Measurements from ENCODE around the gene PPM1F.

PPM1F gene

GRCh38 chr22:21975273-21975672, 22.6 kb upstream of the PPM1F start:
- DNase-seq (ENCODE audit: low read depth), result no peak

- no peak for DNase-seq (ENCODE audit: low read depth)
Observed at GRCh38 chr22:21974058-21974649, 21.5 kb upstream of the PPM1F start.

- DNase-seq (ENCODE audit: low read depth), result no peak
Observed at GRCh38 chr22:21972806-21973205, 20.2 kb upstream of the PPM1F start.

GRCh38 chr22:21972293-21972779, 19.7 kb upstream of the PPM1F start:
- DNase-seq (ENCODE audit: low read depth), result no peak

GRCh38 chr22:21971858-21972275, 19.2 kb upstream of the PPM1F start:
- DNase-seq (ENCODE audit: low read depth), result no peak

- DNase-seq (ENCODE audit: low read depth), result no peak
Observed at GRCh38 chr22:21970800-21971617, 18.4 kb upstream of the PPM1F start.

- no peak for DNase-seq (ENCODE audit: low read depth)
Observed at GRCh38 chr22:21970037-21970799, 17.6 kb upstream of the PPM1F start.

- DNase-seq (ENCODE audit: low read depth), result no peak
Observed at GRCh38 chr22:21968452-21969129, 15.9 kb upstream of the PPM1F start.

GRCh38 chr22:21967693-21968271, 15.1 kb upstream of the PPM1F start:
- no peak for DNase-seq (ENCODE audit: low read depth)

GRCh38 chr22:21966643-21967516, 14.2 kb upstream of the PPM1F start:
- no peak for DNase-seq (ENCODE audit: low read depth)

- DNase-seq (ENCODE audit: low read depth), result no peak
Observed at GRCh38 chr22:21965762-21966288, 13.2 kb upstream of the PPM1F start.

- no peak for DNase-seq (ENCODE audit: low read depth)
Observed at GRCh38 chr22:21964918-21965484, 12.4 kb upstream of the PPM1F start.

GRCh38 chr22:21964234-21964633, 11.6 kb upstream of the PPM1F start:
- no peak for DNase-seq (ENCODE audit: low read depth)

GRCh38 chr22:21963790-21964211, 11.2 kb upstream of the PPM1F start:
- no peak for DNase-seq (ENCODE audit: low read depth)

GRCh38 chr22:21963286-21963685, 10.6 kb upstream of the PPM1F start:
- DNase-seq (ENCODE audit: low read depth), result no peak

- no peak for DNase-seq (ENCODE audit: low read depth)
Observed at GRCh38 chr22:21962655-21962949, 10.0 kb upstream of the PPM1F start.

GRCh38 chr22:21961886-21962654, 9.4 kb upstream of the PPM1F start:
- DNase-seq (ENCODE audit: low read depth), result peak; percentile 29

- DNase-seq (ENCODE audit: low read depth), result no peak
Observed at GRCh38 chr22:21961127-21961867, 8.6 kb upstream of the PPM1F start.
